ENCODE data around the gene TMOD1.

TMOD1 gene

DNA sequence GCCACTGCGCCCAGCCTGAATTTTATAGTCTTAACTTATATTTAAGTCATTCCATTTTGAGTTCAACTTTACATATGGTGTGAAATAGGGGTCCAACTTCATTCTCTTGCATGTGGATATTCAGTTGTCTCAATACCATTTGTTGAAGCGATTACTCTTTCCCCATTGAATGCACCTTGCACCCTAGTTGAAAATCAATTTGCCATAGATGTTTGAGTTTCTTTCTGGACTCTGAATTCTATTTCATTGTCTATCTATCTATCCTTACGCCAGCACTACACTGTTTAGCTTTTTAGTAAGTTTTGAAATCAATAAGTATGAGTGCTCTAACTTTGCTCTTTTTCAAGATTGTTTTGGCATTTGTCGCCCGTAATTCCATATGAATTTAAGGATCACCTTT lies 49.8 kb downstream of the TMOD1 start:
- no peak for DNase-seq

DNA sequence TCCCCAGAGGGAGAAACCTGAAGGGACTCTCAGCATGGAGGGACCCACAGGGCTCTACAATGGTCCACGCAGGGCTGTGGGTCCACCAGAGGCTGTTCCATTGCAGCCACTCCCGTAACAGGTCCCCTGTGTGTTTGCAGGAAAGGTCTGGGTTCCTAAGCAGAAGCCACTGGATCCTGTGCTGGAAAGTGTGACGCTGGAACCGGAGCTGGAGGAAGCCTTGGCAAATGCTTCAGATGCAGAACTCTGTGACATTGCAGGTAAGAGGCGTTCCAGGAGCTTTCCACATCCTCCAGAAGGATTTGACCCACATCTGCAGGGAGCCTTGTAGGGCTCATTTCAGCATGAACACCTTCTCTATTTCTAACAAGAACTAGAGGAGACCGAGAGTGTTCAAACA lies 51.7 kb downstream of the TMOD1 start:
- DNase-seq, result no peak

DNA sequence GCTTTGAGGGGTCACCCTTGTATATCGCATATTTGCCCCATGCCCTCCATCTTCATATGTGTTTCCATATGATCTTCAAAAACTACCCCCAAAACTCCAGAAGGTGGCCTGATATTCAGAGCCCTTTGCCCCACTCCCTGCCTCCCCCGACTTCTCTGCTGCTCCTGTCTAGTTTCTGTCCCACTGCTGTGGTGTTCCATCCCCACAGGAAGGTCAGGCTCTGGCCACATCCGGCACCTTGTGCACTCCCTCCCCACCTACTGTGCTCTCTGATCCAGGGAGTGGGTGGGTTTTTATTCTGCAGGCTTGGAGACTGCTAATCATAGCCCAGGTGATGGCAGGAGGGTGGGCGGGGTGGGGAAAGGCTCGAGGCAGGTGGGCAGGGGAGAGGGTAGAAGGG lies 52.4 kb downstream of the TMOD1 start:
- DNase-seq, result no peak

DNA sequence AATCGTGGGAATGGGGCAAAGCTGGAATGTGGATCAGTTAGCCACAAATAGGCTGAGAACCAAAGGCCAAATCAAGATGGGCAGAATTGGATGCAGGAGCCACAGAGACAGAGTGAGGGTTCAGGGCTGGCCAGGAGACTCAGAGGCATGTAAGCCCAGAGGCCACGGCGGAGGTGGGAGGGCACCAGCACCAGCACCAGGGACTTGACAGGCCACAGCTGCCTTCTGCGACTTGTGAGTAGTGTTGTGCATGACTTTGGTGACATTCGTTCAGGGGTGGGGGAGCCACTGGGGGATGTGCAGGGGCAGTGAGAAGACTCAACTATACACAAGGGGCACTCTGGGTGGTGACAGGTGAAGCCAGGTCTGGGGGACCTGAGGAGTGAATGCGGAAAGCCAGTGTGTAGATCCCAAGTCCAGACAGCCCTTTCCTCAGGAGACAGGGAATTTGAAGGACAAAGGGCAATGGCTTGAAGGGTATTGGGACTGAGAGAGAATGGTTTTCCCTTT lies 53.2 kb downstream of the TMOD1 start:
- DNase-seq, result no peak

DNA sequence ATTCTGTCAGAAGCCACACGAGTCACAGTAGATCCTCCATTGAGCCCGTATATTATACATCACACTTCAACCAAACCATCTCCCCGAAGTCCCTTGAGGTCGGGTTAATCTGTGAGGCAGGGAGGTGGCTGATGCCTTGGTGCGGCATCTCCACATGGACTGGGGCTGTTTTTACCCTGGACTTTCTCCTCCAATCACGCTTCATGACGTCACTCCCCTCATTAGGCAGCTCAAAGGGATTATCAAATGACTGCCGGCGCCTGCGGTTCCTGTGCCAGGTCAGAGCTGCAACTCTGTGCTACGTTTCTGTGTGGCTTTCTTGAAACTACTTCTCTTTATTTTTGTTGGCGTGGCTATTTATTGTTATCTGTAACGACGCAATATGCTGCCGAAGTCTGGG lies 53.7 kb downstream of the TMOD1 start:
- no peak for DNase-seq

DNA sequence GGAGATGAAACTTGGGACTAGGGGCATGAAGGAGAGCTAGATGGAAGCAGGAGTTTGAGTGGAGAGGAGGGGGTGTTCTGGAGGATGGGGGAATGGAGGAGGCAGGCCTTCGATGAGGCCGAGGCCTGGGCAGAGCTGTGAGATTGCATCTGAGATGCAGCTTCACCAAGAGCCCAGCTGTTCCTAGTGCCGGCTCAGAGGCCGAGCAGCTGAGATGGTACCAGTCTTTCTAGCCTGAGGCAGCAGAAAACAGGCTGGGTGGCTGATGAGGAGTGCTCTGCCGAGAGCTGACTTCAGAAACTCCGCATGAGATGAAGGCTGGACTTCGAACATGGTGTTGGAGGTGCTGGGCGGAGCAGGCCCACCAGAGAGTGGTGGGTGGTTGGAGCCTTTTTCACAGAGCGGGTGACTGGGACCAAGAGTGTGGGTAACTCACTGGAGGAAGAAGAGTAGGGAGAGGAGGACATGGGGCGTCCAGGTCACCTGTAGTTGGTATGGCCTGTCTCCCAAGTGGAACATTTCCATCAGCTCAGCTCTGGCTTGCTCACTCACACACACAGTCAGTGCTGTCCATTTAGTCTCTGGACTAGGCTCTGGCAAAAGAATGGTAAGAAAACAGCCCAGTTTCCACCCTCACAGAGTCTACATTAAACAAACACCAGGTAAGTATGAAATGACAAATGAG lies 54.7 kb downstream of the TMOD1 start:
- no peak for DNase-seq

DNA sequence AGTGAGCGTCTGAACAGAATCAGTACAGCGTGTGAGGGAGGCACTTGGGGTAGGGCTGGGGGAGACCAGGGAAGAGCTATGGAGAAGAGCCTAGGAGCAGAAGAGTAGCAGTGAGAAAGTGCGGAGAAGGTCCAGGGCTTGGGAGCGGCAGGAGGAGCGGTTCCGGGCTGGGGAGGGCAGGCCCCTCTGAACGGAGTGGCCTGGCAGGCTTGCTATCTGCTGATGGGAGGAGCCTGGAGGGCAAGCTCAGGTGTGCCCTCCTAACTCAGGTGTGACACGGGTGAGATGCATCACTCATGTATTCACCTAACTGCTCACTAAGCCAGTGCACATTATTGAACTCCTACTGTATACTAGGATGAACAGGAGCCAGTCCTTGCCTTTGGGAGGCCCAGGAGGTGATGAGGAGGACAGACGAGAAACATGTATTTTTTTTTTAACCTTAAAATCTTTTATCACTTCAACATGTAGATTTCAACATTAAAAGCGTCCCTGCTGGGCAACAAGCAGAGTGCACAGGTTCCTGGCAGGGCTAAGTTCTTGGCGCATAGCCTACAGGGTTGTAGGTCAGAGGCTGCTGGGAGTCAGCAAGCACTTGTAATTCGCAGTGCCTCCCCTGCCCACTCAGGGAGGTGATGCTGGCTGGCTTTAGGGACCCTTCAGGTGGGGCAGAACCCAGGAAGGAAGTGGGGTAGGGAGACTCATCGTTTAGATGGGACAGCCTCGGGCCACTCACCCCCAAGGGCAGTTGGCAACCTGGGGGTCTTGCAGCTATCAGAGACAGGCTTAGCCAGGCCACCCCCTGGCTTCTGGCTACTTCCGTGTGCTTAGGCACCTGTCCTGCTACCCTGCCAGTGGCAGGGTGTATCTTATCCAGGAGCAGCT lies 55.5 kb downstream of the TMOD1 start:
- DNase-seq, result no peak

DNA sequence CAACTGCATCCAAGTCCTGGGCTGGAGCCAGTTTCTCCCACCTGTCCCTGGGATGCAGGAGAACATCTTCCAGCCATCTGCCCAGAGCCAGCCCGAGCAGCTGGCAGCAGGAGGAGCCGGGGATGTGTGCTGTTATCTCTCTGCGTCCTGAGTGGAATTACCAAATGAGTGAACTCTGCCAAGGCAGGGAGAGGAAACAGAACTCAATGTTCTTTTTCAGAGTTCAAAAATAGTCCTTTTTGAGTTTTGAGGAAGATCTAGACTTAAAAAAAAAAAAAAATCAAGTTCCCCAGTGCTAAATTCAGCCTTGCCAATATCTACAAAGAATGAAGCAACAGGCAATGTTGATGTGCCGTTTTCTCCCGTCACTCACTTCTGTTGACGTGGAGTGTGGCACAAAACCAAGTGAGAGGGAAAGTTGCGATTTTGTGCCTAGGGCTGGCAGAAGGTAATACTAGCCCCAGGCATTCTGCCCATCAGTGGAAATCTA lies 56.2 kb downstream of the TMOD1 start:
- DNase-seq, result no peak

DNA sequence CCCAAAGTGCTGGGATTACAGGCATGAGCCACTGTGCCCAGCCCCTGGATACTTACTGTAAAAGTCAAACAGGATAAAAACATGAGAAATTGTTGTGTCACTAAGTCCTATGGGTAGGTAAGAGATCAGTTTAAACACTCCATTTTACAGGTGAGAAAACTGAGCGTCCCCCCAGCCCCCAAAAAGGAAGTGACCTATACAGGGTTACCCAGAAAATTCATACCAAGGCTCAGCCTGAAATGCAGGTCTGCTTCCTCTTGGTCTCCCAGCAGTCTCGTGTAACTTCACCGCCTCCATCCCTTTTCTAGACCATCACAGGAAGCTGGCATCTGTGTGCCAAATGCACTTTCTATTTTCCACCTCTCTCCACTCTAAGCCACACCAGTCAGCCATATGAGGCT lies 57.2 kb downstream of the TMOD1 start:
- DNase-seq, result no peak

DNA sequence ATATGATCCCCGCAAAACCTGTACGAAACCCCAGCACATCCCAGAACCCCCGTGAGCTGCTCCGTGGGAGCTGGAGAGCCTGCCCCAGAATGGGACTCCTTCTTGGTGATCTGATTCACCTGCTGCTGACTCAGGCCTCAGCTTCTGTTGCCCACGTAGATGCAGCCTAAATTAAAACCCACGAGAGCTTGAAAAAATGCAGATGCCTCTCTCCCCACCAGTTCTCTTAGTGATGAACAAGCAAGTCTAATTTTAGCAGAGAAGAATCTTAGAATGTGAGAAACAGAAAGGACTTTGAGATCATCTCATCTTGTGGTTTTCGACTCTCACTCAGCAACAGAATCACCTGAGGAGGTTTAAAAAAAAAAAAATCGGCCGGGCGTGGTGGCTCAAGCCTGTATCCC lies 57.6 kb downstream of the TMOD1 start:
- DNase-seq, result no peak

DNA sequence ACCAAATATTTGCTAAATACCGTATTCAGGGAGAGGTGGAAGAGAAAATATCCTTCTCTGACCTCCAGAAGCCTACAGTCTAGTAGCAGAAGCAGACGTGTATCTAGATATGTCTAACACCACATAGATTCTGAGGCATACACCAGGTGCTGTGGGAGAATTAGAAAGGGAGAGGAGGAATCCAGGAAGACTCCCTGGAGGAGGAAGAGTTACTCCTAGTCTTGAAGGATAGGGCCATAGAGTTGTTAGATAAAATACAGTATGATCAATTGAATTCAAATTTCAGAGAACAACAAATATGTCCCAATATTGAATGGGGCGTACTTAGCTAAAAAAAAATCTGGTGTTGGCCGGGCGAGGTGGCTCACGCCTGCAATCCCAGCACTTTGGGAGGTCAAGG lies 58.7 kb downstream of the TMOD1 start:
- no peak for DNase-seq

DNA sequence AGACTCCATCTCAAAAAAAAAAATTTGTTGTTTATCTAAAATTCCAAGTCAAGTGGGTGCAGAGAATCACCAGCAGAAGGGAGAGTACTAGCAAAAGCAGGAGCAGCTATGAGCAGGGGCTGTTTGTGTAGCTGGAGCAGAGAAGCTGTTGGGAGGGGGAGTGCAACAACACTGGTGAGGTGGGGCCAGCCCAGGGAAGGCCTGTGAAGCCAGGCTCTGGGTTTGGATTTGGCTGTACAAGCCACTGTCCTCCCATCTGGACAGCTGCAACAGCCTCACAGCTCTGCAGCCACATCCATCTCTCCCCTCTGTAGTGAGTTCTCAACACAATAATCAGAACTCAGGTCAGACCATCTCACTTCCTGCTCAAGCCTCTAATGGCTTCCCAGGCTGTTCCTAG lies 59.4 kb downstream of the TMOD1 start:
- DNase-seq, result no peak

DNA sequence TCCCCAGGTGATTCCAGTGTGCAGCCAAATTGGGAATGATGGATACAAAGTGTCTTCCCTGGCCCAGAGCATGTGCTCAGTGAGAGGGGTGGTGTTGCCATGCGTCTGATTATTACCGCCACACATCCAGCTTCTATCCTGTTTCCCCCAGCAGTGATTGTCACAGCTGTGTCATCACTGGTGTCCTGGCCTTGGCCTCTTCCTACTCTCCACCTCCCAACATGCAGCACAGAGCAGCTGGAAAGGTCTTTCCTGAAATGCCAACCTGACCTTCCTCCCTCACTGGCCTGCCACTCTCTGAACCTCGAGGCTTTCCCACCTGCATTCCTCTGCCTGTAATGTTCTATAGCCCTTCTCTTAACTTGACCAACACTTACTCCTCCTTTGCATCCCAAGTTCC lies 60.0 kb downstream of the TMOD1 start:
- no peak for DNase-seq

DNA sequence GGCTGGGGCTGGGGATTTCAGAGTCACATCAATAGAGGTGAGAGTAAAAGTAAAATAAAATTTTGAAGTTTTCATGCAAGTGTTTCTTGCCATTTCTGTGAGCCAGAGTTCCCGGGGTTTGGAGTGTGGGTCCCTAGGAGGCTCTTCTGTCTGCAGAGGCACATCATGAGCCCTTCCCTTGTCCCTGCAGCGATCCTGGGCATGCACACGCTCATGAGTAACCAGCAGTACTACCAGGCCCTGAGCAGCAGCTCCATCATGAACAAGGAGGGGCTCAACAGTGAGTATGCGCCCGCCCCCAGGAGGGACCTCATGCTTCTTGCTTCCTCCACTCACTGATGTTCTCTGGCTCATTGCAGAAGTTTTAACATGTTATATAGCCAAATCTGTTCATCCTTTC lies 61.1 kb downstream of the TMOD1 start:
- DNase-seq, result no peak

DNA sequence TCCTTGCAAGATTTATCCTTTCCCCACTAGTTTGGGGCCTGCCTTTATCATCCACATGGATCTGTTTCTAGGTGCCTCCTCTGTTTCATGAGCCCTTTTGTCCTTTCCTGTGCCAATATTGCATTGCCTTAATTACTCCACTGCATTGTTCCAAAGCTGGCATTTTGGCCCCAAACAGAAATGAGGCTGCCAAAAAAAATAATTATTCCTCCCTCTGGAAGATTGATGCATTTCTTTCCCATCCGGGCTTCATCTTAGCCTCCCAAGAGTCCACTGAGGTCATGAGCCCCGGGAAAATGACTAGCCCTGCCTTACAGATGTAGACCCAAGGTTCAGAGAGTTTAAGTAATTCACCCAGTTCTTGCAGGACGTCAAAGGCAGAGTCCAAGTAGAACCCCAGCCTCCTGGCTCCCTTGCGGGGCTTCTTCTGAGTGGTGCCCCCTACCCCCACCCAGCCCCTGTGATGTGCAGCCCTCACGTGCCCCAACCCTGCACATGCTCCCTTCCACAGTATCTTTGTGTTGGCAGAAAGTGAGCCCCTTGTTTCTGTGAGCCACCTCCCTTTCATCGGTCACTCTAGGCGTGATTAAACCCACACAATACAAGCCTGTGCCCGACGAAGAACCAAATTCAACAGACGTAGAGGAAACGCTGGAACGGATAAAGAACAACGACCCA lies 62.1 kb downstream of the TMOD1 start:
- no peak for DNase-seq

DNA sequence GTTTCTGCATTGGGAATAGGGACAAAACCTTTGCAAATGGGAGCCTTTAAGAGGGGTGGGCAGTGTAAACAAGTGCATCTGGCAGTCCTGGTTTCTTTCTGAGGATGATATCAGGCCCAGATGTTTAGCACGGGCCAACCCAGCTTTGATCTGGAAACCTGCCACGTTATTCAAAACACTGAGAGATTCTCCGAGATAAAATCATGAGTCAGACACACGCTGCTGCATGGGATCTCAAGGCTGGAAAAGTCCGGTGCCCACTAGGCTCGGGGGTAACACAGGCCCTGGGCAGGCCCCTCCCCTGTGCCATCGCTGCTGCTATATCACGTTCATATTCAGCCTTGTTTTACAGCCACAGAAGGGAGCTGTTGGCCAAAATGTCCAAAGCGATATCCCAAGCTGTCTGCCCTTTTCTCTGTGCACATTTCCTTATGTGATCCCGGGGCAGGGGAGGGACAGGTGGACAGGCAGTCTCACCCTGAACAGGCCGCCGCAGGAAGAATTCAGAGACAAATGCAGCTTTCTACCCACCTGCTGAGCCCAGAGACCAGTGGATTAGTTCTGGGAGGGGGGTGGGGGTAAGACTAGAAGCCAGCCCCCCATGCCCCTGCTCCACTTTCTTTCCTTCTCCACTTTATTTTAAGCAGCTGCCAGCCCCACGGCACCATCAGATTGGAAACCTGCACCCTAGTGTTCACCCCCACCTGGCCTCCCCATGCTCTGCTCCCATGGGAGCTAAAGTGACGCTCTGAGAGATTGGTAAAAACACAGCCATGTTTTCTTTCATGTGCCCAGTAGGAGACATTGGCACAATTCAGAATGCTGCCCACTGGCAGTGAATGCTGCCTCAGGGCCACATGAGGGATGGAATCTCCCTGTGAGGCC lies 63.1 kb downstream of the TMOD1 start:
- no peak for DNase-seq

DNA sequence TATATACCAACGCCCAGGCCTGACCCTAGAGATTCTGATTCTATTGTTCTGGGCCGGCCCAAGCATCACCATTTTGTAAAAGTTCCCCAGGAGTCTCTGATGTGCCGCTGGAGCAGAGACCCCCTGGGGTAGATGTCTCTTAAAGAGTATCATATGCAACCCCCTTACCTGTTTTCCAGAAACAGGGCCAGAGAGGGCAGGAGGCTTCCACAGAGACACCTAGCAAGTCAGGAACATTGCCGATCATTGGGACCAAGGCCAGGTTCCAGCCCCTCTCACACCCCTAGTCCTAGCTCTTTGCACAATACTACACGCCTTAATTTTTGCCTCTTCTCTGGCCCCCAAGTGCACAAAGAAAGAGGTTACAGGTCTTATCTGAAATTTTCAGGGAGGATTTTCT lies 63.8 kb downstream of the TMOD1 start:
- DNase-seq, result no peak

DNA sequence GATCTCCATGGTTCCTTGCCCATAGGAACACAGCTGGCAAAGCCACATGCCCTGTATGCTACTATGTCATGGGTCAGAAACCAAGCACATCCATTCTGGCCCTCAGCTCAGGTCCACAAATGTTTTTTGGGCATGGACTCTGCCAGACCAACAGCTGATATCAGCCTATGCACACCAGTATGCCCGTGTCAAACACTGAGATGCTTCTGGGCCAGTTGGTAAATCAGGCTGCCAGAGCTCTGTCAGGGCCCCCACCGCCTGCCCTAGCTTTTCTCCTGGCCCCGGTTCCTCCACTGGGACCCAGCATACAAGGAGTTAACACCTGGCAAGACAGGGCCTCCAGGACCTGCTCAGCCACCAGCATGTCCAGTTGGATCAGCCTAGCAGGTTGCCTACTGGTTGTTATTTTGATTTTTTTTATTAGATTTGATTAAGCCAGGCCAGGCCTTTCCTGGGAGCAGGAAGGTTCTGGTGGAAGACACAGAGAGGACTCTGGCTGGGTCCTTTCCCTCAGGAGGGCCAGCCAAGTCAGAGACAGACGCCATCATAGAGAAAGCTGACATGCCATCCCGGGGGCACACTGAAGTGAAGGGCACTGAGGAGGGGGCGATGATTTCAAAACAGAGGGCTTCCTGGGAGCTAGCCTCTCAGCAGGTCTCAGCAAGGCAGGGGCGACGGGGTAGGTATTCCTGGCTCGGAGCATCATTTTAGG lies 65.9 kb downstream of the TMOD1 start:
- DNase-seq, result no peak

DNA sequence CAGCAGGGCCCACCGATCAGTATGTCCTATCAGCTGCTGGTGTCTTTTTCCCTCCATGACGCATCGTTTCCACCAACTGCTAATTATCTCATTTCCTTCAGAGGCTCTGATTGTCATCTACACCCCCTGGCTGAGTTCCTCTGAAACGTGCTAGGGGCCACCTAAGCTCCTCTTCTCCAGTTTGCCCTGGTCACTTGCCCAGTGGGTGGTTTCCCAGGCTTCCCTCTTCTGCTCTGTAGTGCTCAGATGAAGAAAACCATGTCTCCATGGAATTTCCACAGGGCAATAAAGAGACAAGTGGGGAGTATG lies 66.4 kb downstream of the TMOD1 start:
- no peak for DNase-seq

DNA sequence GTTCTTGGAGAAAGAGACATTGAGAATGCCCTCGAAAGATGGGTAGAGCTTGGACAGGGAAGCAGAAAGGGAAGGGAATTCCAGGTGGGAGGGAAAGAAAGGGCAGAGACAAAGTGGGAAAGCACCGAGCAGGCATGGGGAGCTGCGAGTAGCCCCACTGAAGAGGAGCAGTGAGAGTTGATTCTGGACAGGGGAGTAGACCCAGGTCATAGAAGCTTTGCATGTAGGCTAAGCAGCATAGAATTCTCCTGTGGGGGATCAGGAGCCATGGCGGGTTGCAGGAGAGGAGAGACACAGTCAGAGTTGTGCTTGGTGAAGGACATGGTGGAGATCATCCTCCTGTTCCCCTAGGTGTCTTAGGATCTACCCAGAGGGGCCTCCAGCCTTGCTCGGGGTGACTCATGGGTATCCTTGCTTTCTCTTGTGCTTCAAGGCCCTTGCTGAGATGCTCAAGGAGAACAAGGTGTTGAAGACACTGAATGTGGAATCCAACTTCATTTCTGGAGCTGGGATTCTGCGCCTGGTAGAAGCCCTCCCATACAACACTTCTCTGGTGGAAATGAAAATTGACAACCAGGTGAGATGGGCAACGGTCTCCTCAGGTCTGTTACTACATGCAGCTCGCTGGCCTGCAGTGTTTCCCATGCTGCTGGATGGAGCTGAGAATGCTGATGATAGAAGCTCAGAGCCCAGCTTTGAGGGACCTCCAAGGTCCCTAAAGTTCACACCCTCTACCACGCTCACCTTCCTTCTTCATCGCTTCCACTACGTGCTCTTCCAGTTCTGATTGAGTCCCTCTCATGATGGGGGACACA lies 67.2 kb downstream of the TMOD1 start:
- DNase-seq, result no peak

DNA sequence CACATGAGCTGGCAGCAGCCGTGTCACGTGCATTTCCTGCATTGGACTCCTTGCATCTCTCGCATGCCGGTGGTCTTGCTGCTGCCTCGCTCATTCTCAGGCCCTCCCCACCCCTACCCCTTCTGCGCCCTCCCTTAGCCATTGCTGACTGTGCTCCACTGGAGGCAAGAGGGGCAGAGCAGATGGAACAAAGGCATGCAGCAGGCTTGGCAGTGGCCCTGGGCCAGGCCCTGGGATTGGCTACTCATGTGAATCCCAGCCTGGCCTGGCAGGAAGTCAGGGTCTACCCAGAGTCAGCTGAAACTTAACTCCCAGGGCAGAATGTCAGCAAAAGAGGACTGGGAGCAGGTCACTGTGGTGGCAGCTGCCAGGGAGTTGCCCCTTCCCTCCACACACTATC lies 69.4 kb downstream of the TMOD1 start:
- no peak for DNase-seq
